Activated CD4-positive, alpha-beta T cell treated with anti-CD3 and anti-CD28 coated beads for 24 hours (primary cell): Measurements from ENCODE around the gene SEMA6D.

ENCODE experiments used
- DNase-seq, 2 donors: peaks; one replicate each; pipeline ENCODE4 v3.0.0-alpha.2; 2020; ENCODE audit warnings: low read depth in 2 of 2

The SEMA6D gene

DNA sequence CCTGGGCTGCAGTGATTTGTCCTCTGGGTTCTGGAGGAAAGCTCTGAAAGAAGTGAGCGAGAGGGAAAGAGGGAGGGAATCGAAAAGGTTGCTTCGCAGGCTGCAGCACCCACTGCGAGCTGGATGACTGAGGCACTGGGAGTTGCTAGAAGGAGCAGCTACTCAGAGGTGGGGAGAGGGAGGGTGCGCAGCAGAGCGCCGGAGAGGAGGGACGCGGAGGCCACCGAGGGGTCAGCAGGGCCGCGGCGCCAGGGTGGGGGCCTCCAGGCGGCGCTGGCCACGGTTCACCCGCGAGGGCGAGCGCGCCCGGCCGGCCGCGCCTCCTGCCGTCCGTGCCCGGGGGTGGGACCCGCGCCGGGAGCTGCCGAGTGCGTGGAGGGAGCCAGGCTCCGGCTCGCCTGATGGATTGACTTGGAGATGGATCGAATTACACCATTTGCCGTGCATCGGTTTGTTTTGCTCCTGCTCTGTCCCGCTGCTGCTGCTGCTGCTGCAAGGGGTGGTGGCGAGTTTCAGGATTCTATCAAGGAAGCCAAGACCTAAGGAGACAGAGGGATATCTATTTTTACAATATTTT is at the start of gene SEMA6D:
Gene SEMA6D, plus strand, starts transcription at position 470 of the 577 bp plus-strand sequence. CDS start 42,294 bp downstream, outside the sequence.
- no peak for DNase-seq

GRCh38 chr15:47669221-47669620 is 48.1 kb upstream of the SEMA6D start:
- no peak for DNase-seq

DNA sequence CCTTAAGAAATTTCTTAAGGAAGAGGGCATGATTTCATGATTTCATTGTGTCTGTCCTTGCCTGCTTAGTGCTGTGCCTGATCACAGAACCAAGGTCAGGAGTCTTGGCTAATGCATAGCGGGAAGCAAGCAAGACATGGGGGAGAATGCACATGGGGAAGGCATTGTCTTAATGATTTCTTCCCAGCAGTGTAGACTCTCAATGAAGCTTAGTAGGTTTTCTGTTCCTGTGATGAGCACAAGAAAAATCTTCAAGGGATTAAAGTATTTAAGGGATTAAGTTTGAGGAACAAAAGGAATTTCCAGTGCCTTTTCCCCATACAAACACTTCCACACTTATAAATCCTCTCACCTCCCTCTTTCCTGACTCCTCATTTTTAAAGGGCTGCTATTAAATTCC is 46.9 kb upstream of the SEMA6D start:
- DNase-seq: no peak

GRCh38 chr15:47673232-47673761 is 44.0 kb upstream of the SEMA6D start:
- DNase-seq: no peak

GRCh38 chr15:47674586-47675232 is 42.6 kb upstream of the SEMA6D start:
- DNase-seq: no peak

DNA sequence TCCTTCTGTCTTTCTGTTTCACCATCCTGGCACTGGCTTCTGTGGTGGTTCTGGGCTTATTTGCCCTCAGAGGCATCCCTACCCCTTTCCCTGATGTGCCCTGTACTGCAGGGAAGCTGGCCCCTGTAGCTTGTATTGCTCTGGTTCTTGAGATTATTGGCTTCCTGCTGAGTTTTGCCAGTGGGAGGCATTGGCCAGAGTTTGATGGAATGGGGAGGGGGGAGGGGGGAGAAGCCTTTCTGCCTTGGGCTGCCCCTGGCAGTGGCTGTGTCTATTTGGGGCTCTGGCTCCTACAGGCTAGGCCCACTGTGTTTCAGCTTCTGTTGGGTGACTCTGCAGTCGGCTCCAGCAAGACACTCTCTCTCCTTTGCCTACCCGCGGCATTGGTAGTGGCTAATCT is 41.6 kb upstream of the SEMA6D start:
- DNase-seq: no peak

GRCh38 chr15:47678040-47678439 is 39.3 kb upstream of the SEMA6D start:
- no peak for DNase-seq

GRCh38 chr15:47682661-47683060 is 34.6 kb upstream of the SEMA6D start:
- DNase-seq: no peak

DNA sequence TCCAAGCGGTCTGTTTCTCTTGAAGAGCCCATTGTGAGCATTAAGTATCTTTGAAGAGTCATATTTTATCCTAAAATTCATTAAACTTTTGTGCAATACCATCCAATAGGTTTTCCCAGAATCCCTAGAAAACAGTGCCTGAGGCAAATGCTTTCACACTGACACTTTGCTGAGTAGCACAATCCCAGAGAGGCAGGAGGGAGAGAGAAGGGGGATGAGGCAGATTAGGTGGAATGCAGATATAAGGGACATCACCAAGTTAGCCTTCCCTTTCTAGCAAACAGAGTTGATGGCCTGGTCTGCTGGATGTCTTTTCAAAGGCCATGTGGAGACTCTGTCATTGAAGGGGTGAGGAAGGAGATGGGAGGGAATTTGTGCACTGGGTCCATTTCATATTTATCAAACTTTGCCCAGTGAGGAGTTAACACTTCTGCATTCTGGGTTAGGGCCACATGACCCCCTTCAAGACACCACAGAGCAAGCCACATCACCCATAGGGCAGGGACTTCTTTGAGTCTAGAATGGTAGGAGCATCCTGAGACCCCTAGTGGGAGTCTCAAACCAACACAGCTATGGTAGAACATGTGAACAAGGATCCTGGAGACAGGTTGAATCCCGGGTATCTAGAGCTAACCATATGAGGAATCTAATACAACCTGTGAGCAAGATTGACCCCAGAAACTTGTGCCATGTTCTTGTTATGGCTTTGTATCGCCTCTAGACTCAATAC is 32.0 kb upstream of the SEMA6D start:
- no peak for DNase-seq

DNA sequence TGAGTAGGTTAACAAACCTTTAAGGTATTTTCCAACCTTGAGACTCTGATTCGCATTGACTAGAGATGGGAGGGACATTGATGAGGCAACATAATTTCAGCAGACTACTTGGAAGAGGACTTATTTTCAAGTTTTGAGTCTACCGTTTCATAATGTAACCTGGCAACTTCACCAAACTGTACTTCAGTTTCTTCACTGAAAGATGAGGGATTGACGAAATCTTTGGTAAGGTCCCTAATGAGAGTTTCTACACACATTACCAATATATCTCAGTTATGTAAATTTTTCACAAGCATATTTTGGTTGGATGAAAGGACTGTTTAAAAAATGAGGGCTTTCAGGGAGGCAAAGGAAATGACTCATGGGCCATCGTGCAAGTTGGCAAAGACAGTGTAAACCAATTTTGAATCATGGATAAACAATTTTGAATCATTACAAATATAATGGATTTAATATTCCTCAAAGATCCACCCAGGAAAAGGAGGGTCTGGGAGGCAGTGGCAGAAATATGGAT is 28.7 kb upstream of the SEMA6D start:
- DNase-seq: no peak

DNA sequence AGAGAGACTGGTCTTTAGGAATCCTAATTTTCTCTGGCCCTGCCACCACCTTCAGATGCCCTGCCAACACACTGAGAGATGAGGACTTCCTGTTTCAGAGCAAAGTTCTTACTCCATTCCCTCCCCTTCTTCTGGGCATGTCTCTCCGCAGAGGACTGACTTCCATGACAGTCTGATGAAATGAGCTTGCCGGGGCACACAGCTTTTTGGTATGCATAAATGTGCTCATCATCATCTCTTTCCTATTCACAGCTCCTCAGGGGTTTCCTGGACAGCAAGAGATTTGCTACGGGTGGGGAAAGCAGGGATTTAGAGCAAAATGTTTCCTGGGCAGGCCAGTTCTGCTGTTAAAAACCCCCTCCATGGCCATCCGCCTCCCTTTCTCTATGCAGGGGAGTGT is 27.6 kb upstream of the SEMA6D start:
- no peak for DNase-seq

GRCh38 chr15:47691882-47692281 is 25.4 kb upstream of the SEMA6D start:
- DNase-seq: no peak

DNA sequence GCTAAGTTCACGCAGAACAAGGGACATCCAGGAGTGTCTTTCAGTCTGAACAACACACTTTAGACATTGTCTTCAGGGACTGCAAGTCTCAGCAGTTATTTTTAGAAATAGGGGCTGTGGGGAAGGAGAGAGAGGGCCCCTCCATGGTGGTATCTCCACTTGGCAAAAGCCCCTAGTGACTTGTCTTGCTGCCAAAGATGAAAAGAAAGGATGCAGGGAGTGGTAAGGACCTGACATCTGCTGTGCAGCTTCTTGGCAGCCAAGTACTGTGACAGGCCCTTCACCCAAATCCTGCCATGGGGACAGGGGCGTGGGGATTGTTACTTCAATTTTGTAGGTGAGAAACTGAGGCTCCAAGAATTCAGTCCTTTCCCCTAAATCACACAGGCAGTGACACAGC is 21.0 kb upstream of the SEMA6D start:
- no peak for DNase-seq

- no peak for DNase-seq
Measured at GRCh38 chr15:47705281-47705997, 11.9 kb upstream of the SEMA6D start.

GRCh38 chr15:47707391-47707790 is 9.9 kb upstream of the SEMA6D start:
- DNase-seq: no peak

DNA sequence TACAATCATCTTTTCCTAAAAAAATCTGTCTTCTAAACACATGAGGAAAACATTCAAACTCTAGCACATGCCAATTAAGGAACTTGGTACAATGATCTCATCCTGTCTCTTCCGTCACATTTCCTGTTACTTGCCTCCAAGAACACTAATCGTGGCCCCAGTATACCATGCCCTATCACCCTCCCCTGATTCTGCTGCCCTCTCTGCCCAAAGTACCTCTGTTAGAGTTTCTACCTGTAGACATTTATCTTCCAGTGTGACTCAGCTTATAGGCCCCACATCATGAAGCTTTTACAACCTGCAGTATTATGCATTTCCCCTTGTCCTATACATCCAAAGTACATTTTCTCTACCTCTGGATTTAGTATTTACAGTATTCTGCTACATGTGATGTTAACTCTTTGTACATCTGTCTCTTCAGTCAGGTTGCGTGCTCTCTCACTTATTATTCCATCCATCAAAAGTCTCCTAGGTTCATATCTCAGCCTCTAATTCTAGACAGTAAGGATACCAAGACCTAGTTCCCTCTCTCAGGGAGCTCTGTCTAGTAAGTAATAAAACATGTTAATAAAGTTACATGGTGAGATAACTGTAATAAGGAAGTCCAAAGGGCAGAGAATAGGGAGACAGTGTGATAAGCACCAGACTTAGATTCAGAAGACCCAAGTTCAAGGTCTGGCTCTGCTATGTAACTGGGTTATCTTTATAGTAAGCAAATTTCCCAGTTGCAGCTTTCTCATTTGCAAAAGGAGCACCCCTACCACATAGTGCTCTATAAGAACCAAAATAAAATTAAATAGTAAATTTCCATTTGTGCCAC is 8.9 kb upstream of the SEMA6D start:
- DNase-seq: no peak

- no peak for DNase-seq
Measured at GRCh38 chr15:47711655-47712054, 5.7 kb upstream of the SEMA6D start.

- no peak for DNase-seq
Measured at GRCh38 chr15:47715402-47715801, 1.9 kb upstream of the SEMA6D start.

DNA sequence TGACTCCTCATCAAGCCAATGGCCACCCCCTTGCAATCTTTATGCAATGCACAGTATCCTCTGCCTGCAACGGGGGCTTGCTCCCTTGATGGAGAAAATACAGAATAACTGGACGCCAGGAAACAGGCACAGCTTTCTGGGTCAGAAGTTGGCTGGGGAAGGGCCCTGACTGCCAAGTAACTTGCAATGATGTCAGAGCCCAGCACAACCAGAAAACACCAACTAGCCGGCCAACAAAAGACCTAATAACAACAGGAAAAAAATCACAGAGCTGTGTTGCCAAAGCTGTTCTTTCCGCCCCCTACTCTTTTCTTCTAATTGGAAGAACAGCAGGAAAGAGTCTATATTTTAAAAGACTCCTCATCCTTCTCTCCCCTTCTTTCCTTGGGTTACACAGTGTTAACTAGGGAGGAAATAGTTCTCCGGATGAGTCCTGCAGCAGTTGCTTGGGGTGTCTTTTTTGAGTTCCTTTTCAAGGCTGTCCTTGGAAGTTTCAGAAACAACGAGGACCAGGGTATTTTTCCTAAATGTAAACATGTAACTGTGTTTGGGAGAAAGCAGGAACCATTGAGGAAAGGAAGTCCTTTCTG is 1.4 kb upstream of the SEMA6D start:
- no peak for DNase-seq

- DNase-seq: no peak
Measured at GRCh38 chr15:47716516-47716915, 789 bp upstream of the SEMA6D start.
